Gastrocnemius medialis (tissue), 4 donors: ENCODE data around the gene ERVMER34-1.

Experiments
- POLR2A ChIP-seq, 2 donors: fragments of 450-650 bp; IDR thresholded peaks; one replicate each; pipeline ENCODE4 v1.6.1; 2017; ENCODE audit warnings: antibody characterized with exemption in 2 of 2, mild to moderate bottlenecking in 2 of 2, moderate library complexity in 2 of 2
- TF ChIP-seq, protein P1 (sequence below), 5 experiments: fragments of 450-650 bp in 3 of 5; fragments of 200-600 bp in 2 of 5; sonication (generic) in 2 of 5; IDR thresholded peaks in 4 of 5; conservative IDR thresholded peaks in 1 of 5; 1 replicate in 4 of 5; 2 replicates in 1 of 5; pipeline ENCODE4 v1.5.1; 2016 to 2019; ENCODE audit warnings: antibody characterized with exemption in 5 of 5, mild to moderate bottlenecking in 3 of 5, moderate library complexity in 3 of 5

DNA sequence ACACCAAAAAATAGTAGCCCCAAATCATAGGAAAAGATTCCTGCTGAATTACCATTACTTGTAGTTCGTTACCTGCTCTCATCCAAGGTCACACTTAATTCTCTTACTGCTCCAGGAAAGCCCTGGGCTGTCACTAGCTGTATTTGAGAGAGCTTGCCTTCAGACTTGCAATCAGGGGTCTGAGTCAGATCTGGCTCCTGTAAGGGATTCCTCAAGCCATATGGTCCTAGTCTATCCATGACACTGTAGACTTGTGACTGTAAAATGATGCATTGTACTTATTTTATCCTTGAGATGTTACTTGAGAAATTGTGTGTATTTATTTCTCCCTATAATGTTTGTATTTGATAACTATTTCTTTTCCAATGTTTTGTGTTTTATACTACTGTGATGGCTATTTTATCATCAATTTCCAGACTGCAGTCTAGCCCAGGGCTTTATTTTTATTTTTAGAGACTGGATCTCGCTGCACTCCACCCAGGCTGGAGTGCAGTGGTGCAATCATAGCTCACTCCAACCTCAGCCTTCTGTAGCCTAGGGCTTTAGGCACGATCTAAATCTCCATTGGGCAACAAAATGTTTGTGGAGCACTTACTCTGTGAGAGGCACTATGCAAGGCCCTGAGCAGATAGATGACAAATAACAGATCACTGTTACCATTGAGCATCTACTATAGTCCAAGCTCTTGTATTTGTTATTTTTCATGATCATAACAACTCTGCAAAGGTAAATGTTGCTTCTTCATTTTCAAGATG, 24.2 kb downstream of the ERVMER34-1 start:
- TF ChIP-seq, protein P1, sequence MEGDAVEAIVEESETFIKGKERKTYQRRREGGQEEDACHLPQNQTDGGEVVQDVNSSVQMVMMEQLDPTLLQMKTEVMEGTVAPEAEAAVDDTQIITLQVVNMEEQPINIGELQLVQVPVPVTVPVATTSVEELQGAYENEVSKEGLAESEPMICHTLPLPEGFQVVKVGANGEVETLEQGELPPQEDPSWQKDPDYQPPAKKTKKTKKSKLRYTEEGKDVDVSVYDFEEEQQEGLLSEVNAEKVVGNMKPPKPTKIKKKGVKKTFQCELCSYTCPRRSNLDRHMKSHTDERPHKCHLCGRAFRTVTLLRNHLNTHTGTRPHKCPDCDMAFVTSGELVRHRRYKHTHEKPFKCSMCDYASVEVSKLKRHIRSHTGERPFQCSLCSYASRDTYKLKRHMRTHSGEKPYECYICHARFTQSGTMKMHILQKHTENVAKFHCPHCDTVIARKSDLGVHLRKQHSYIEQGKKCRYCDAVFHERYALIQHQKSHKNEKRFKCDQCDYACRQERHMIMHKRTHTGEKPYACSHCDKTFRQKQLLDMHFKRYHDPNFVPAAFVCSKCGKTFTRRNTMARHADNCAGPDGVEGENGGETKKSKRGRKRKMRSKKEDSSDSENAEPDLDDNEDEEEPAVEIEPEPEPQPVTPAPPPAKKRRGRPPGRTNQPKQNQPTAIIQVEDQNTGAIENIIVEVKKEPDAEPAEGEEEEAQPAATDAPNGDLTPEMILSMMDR (IDR thresholded peaks at IDR 0.05 in 4 of 5, conservative IDR thresholded peaks at IDR 0.05 in 1 of 5): no peak
- no peak for TF ChIP-seq POLR2A (IDR thresholded peaks at IDR 0.05)
